HG03521 (cell line): Measurements from ENCODE around the gene TCF12.

Experiments used
- ATAC-seq: cut with Tn5 transposase; IDR thresholded peaks from one replicate; pipeline ENCODE4 v1.9.1; 2021; ENCODE audit warnings: mild to moderate bottlenecking, moderate library complexity; ENCODE audit not compliant: unreplicated experiment

TCF12 gene

DNA sequence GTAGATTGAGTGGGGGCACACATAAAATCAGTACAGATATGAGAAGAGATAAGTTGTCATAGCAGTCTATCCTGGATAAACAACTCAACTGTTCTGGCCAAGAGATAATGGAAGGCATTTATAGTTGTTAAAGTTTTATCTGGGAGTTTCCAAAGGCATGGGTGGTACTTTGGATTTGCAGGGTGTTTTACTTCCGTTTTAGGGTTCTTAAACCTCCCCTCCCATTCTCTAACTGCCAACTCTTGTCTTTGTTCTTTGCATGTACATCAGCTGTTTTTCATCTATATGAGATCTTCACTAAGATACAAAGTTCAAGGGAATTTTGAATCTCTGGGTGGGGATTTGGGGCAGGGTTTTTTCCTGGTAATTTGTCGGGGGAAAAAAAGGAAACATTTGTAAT is 283.1 kb downstream of the TCF12 start:
- no peak for ATAC-seq

DNA sequence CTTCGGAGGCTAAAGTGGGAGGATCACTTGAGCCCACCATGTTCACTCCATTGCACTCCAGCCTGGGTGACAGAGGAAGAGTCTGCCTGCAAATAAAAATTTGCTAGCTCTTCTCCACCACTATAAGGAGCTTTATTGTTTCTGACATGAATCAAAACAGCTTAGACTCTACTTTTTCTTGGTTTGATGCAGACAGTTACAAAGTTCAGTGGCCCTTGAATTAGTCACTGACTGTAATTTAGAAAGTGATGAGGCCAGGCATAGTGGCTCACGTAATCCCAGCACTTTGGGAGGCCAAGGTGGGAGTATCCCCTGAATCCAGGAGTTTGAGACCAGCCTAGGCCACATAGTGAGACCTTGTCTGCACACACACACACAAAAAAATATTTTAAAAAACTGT is 285.5 kb downstream of the TCF12 start:
- no peak for ATAC-seq

DNA sequence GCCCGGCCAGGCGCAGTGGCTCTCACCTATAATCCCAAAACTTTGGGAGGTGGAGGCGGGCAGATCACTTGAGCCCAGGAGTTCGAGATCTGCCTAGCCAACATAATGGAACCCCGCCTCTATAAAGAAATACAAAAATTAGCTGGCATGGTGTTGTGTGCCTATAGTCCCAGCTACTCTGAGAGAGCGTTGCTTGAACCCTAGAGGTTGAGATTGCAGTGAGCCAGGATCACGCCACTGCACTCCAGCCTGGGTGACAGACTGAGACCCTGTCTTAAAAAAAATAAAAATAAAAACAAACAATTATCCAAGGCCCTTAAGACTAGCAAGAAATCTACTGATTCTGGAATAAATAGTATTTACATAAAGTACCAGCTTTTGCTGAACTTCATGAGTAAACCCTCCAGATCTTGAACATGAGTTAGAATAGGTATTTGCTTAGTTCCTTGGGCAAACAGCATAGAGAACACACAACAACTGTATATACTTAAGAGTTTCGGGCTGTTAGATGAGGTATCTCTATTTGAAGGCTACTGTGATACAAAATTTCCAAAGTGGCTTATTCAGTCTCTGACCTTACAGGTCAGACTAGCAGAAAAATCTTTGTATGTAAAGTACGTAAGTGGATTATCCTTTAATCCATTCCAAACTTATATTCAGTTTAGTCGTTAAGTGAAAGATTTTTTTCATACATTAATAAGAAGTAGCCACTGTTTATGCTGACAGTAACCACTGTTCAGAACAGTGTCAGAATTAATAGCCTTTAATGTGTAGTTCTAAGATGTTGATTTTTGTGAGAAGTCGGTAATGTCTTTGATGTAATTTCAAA is 286.8 kb downstream of the TCF12 start:
- ATAC-seq, result no peak

DNA sequence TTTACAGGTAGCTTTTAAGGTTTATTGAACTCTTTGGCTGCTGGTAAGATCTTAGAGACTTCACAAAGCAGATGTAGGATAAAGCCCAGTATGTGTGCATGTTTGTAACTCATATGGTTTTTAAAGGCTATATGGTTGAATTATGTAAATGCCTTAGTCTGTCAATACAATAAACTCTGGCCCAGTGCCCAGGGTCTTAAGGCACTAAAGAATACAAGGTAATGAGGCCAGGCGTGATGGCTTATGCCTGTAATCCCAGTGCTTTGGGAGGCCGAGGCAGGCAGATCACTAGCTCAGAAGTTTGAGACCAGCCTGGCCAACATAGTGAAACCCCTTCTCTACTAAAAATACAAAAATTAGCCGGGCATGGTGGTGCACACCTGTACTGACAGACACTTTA is 287.6 kb downstream of the TCF12 start:
- ATAC-seq, result no peak

DNA sequence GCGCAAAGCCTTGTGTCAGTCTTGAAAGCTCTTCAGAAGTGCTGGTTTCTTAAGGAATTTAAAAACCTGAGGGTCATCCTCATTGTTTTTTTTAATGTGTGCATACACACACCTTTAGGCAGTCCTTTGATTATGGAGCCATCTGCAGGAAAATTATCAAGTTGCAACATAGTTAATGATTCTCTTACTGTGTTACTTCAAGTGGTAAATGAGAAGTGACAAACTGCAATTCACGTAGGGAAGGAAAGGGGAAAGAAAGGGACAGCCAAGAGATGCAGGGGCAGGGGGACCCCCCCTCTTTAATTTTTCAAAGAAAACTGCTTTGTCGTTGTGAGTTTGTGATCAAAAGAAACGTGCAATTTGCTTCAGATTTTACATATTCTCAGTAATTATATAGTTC is 295.4 kb downstream of the TCF12 start:
- ATAC-seq, result no peak

DNA sequence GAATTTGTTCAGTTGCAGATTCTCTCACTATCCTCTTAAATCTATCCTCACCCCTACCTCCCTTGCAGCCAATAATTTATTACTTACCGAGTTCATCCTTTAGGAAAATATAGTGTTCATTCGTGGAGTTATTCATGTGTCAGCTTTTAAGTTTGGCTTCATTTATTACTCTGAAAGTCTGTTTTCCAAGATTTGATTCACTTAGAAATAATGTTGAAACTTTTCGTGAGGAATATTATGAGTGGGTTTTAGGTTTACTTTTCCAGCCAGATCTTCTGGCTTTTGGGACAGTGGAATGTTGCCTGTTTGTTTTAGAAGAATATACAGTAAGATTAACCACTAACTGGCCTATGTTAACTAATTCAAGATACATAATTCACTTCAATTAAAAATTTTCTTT is 296.9 kb downstream of the TCF12 start:
- no peak for ATAC-seq

DNA sequence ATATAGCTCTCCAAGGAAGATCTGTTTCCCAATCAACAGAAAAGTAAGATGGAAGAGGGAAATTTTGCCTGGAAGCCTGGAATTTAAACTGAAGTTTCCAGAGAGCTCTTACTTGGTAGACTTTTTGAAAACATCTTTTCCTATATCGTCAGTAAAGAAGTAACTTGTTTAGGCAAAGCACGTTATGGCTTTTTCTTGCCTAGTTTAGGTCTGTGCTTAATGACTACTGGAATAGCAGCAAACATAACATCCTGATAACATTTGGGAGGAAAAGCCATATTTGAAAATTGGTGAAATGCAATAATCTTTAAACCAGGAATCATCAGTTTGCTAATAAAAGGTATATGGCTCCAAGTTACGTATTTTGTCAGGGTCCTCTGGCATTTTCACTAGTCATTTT is 297.4 kb downstream of the TCF12 start:
- no peak for ATAC-seq

DNA sequence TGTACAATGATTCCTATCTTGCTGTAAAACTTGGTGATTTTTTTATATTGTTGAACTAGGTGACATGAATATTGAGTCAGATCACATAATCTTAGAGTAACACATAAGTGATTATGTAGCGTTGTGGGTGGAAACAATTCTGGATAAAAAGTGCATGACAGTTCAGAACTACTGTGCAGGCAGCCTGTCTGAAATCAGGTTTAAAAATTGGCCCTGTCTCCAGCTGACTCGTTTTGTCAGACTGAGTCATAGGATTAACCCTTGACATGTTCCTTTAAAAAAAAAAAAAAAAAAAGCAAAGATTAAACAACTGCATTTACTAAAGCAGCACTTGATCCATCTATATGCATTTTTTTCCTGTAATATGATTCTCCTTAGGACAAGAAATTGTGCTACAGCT is 297.8 kb downstream of the TCF12 start:
- no peak for ATAC-seq

DNA sequence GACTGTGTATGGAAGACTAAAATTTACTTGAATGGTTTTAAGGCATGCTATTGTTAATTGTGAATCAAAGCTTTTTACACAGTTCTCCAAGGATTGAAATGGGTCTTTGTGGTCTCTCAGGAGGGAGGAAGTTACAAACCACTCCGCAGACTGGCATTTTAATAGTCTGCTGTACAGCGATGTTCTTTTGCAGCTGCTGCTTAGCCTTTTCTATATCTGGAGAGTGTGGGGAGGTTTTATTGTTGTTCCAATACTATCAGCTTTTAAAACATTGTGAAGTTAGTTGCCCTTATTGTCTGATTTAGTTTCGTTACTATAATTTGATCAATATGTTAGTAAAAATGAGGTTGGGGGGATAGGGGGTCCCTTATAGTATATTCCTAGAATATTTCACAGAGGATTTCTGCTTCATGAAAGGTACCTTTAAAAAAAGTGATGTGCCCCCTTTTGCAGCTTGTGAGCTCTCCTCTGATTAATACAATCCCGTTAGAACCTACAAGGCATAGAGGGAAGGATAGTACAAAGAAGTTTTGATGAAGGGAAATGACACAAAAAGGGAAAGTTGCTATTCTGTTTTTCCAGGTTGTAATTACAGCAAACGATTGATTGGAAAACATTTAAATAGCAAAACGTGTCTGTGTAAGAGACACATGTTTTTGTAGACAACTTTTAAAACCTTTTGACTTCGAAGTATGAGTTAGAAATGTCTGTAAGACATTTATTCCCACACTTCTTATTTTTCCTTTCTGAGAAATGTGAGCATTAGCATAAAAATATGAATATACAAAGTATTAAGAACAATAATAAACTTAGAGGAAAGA is 299.5 kb downstream of the TCF12 start:
- ATAC-seq, result no peak

DNA sequence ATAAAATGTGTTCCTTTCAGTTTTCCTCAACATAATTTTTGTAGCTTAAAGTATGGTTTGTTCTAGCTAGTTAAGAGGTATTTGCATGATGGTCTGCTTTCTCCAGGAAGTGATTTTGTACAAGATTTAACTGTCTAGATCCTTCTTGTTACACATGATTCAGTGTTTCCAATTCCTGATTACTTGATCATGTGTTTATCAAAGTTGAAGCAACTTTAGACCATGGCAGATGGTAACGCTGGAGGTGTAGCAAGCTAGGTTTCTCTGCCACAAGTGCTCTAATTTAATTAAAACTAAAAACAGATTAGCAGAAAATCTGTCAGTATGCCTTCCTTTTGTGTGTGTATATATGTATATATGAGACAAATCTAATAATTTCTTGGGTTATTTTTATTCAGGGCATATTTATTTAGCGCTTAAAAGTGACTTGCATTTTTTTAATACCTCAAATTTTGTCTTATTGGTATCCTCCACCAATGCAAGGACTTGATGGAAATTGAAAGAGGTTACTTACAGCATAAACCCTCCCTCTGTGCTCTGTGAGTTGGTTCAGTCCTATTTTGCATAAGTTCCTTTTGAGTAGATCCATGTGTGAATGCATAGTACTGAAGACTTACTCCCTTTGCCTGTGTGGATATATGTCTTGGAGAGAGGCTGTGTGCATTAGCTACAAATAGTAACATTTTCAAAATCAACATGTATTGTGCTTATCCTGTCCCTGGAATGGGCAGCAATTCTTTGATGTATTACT is 300.6 kb downstream of the TCF12 start:
- no peak for ATAC-seq

DNA sequence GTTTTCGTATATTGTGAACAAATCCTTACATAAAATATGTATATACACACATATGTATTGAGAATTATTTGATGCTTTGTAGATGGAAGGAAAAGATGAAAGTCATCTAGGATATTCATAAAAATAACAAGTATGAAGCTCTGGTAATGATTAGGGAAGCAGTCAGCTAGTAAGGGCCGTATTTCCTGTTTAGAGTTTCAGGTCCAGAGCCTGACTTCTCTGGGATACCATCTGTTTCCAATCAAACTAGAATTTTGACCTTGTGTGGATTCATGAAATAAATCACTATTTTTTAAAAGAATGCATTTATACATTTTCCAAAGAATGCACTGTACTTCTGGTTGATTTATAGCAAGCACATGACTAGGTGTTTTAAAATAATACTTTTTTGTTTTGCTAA is 301.8 kb downstream of the TCF12 start:
- no peak for ATAC-seq

DNA sequence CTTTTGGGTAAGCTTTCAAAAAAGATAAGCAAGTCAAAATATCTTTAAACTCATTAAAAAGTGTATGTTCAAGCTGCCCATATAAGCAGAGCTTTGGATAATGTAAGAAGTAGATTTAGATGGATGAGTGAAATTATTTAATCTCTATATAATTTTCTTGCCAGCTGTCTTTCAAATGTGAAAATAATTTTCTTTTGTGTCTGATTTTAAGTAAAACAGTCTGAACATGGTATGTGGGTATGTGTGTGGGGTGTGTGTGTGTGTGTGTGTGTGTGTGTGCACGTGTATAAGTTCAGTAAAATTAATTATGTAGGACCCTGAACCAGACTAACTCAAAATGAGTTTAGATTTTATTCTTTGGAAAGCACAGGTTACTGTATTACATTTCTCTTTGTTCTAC is 302.7 kb downstream of the TCF12 start:
- ATAC-seq, result no peak

DNA sequence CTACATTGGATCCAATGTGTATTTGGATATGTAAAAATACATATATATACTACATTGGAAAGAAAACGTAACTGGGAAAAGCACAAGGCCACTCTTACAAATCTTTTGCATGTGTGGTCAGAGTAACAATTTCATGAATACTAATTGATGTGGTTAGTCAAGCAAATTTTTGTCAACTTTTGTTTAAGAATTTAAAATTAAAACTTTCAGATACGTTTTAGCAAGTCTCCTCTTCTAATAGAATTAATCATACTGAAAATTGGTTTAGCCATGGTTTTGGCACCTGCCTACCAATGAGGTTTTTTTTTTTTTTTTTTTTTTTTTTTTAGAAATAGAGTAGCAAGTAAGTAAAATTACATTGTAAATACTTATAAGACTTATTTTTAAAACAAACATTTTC is 304.9 kb downstream of the TCF12 start:
- no peak for ATAC-seq

DNA sequence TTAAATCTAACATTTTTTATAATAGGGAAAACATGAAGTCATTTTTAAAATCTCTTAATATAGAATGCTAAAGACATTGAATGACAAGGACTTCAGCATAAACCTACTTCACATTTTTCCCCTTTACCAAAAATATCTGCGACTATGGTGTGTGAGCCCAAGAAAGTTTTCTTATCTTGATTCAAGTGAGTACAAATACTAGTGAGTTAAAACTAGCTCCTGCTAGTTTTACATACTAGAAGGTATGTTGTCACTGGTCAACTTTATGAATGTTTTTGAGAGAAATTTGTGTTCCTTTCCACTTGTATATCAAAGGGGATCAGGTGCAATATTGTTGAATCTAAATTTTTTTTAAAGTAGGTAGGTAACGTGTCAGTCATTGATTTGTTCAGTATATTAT is 305.4 kb downstream of the TCF12 start:
- ATAC-seq, result no peak

DNA sequence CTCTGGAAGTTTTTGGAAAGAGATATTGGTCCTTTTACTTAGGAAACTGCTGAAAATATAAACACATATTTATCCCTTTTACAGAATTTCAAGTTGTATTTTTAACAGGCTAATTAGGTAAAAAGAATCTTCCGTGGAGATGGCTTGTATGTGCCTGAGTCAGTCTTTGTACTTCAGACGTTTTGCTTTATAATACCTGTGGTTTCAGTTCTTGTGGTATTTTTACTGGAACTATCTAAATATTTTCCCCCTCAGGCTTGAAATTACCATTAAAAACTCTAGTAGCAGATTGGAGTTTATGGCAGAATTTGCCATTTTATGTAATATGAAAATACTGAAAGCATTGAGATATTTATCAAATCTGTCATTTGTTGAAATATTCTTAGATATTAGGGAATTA is 306.2 kb downstream of the TCF12 start:
- ATAC-seq, result no peak

DNA sequence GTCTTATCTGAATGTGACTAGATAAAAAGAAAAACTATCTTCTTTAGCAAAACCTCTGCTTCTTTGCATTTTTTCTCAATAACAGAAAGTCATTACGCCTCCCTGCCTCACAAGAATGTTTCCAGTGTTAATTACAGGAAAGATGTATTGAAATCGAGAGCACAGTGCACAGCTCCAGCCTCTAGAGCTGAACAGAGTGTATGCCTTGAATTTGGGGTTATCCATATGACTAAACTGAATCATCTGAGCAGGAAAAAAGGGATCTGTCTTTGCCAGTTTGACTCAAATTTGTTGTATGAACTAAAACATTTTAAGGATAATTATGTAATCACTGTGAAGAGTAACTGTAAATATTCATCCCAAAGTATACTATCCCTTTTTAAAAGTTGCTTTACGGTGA is 308.7 kb downstream of the TCF12 start:
- no peak for ATAC-seq

DNA sequence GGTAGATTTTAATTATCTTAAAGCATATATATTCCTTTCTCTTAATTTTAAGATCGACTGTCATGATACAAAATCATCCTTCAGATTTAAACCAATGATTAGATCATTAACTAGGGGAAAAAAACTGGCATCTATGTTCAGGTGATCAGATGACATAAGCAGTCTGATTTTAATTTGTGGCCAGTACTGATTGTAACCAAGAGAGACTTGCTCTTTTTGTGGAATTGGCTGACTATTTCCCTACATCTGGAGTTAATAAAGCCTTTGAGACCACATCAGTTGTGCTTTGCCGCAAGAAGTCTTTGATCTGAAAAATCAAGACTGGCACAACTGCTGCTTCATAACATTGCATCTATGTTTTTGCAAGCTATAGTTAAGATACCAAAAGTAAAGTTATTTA is 309.5 kb downstream of the TCF12 start:
- ATAC-seq, result no peak

DNA sequence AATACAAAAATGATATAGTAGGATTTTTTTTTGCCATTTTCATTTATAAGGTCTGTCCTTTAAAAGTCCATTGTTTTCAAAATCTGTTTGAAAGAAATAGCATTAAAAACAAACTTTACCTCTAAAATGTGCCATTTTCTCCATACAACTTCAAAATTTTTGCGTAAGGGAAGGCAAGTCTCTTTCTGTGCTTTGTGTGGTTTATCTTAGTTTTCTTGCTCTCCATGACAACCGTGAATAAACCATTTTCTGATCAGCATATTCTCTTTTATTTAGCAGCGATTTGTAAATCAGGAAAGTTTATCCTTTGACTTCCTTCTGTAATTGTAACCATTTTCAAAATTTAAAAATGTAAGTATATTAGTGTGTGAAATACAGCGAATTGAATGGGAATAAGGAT is 310.0 kb downstream of the TCF12 start:
- no peak for ATAC-seq

DNA sequence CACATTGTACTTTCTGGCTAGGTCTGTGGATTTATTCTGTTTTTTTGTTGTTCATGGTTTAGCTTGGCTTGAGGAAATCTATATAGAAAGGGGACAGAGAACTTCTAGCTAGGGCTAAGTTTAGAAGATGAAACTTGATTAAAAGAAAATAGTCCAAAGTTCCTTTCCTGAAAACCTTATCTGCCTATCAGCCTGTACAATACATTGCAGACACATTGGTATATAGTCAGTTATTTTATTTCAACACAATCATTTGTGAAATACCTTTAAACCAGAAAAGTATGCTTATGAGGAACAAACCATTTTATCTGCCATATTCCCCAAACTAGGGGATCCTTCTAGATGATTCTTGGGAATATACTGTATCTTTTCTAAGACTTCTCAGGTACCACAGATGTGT is 310.6 kb downstream of the TCF12 start:
- ATAC-seq, result no peak

DNA sequence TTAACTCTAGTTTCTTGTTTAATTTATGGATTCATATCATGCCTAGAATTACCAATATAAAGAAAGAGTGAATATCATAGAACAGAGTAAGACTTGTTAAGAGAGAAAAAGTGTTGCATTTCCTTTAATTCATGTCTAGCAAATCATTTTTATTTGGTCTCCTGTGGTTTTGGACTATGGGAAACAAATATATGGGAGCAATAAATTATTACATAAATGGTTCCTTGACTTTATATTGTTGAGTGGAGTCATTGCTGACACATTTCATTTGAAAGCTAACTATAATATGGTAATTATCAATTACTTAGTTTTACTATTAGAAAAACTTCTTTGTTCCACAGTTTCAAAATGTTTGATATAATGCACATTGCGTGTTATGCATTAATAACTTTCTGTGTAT is 313.1 kb downstream of the TCF12 start:
- ATAC-seq, result no peak

DNA sequence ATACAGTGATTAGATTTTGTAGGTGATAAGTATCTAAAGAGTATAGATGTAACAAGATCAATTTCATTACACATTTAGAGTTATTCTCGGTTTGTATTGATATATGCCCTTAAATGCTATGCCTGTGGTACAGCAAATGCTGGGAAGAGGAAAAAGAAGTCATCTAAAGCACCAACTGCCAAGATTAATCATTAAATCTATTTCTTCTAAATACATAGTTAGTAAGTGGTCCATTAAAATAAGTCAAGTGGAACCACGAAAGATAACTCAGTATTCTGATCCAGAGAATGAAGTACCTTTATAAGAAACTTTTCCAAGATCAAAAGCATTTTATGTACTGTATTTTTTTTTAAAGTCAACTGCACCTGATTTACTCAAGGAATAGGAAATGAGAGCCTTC is 315.7 kb downstream of the TCF12 start:
- ATAC-seq, result no peak

DNA sequence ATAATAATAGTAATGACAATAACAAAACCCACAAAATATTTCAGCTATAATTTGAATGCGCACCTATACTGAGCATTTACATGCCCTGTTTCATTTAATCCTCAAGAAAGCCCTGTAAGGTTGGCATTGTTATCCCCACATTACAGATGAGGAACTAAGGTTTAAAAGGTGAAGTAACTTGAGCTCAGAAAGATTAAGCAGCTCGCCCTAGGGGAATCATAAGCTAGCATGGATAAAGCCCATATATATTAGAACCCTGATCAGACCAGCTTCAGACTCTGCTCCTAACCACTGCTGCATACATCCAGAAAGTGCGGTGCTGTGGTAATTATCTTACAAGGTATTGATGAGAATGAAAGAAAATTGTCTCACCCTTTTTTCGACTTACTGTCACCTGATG is 316.7 kb downstream of the TCF12 start:
- ATAC-seq, result no peak
